Measurements from ENCODE around the gene ZNF800. TPM values are rescaled to one million over a fixed set of nuclear protein-coding genes. Genes with fewer than 3 reads are reported as not detected.

ZNF800 gene
- total and polyA plus RNA-seq, 2 of the 8 experiments (the other 6 are each of a cell fraction or from before 2014, with no cell fraction given): 1.0 to 6.5 TPM

DNA sequence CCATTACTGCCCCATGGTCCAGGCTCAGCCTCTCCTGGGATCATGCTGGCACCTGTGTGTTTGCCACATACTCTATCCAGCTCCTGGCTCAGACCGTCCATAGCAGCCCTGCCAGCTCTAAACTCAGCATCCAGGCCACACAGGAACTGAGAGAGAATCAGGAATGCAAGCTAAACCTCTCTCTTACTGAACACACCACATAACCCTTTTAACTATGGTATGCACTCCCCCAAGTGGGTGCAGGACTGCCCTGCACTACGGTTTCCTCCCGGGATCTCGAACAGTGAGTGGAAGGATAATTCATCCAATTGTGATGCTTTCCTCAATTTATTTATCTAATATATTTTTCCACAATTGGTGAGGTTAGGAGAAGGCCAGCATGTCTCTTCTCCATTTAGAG is 17.1 kb upstream of the ZNF800 start:
- no peak overlapping the region for H2AFZ ChIP-seq (ENCODE audit: low read length)
- no peak overlapping the region for H3K23ac ChIP-seq (ENCODE audit: insufficient read length)
- no peak overlapping the region for H2BK15ac ChIP-seq (ENCODE audit: low read length)
- no peak overlapping the region for H3K18ac ChIP-seq (ENCODE audit: extremely low read depth, low read length)
- DNase-seq (ENCODE audit: low read depth in 1 of 2, low spot score in 2 of 2) (no peak), FAIRE-seq (no peak)
- 82% methylated on average over 4 of the region's 4 CpGs; no CpG with 5 or more reads in 1 of the 2 experiments for WGBS, 2 experiments (ENCODE audit: extremely low coverage in 1 of 2, insufficient coverage in 1 of 2, insufficient read length in 1 of 2, insufficient replicate concordance in 2 of 2, low coverage in 1 of 2, low lambda C conversion rate in 2 of 2, missing lambda C conversion rate in 1 of 2)
- H3K4me1 ChIP-seq (replicated peaks in 1 of 4; ENCODE audit: control insufficient read depth in 3 of 4, insufficient read depth in 4 of 4, low read length in 3 of 4): no peaks in the 10 kb centered on the region
- POLR2A ChIA-PET (ENCODE audit: partially characterized antibody): no interaction called here
- no peaks in the 10 kb centered on the region for H3K79me2 ChIP-seq (ENCODE audit: control insufficient read depth in 1 of 2, insufficient read depth in 2 of 2, low read length in 2 of 2)
- no peak overlapping the region for H3K4me2 ChIP-seq (ENCODE audit: insufficient read depth in 1 of 2, low read depth in 2 of 2, low read length in 2 of 2)
- no peaks in the 10 kb centered on the region for H4K20me1 ChIP-seq (replicated peaks in 1 of 2; ENCODE audit: control insufficient read depth in 1 of 2, insufficient read depth in 2 of 2, low read length in 2 of 2)
- H2BK120ac ChIP-seq (replicated peaks; ENCODE audit: low read depth, low read length): no peak overlapping the region
- CTCF ChIA-PET (ENCODE audit: partially characterized antibody): interaction anchor here (0.6 to 1.4 kb wide), 5 partner anchors 10 to 69 kb away, joined by 3 read pairs; no protein-coding TSS in a partner anchor
- no peak overlapping the region for H4K5ac ChIP-seq (ENCODE audit: insufficient read length, low read depth, low read length)
- H2BK20ac ChIP-seq (ENCODE audit: low read length): no peak overlapping the region
- H3K27ac ChIP-seq (ENCODE audit: low read depth, low read length): no peak overlapping the region
- no peak overlapping the region for H3K4ac ChIP-seq (replicated peaks; ENCODE audit: insufficient read length, low read depth, low read length)
- H3K36me3 ChIP-seq (ENCODE audit: control insufficient read depth in 2 of 4, insufficient read depth in 4 of 4, low read length in 3 of 4): no peaks in the 10 kb centered on the region
- no peaks in the 10 kb centered on the region for H3K23me2 ChIP-seq (ENCODE audit: low read depth, low read length)
- H3K4me3 ChIP-seq (ENCODE audit: extremely low read depth in 1 of 4, insufficient read depth in 2 of 4, low read depth in 3 of 4, low read length in 4 of 4): no peak overlapping the region
- H4K8ac ChIP-seq (ENCODE audit: extremely low read depth, insufficient read depth, low read length): no peak overlapping the region
- no peaks in the 10 kb centered on the region for H3K79me1 ChIP-seq (ENCODE audit: low read depth, low read length)
- H3K9ac ChIP-seq (replicated peaks in 1 of 4; ENCODE audit: extremely low read depth in 1 of 4, low read depth in 3 of 4, low read length in 3 of 4): no peak overlapping the region
- no peak overlapping the region for H2AK5ac ChIP-seq (ENCODE audit: low read depth, low read length)
- H2BK5ac ChIP-seq (ENCODE audit: low read depth, low read length): no peak overlapping the region
- TF ChIP-seq SIX5 (IDR thresholded peaks at IDR 0.05; ENCODE audit: low read depth, low read length): no peak
- no peak for TF ChIP-seq POLR2A (IDR thresholded peaks at IDR 0.05; ENCODE audit: control extremely low read depth in 1 of 2, low read depth in 2 of 2, low read length in 2 of 2)
- TF ChIP-seq, protein P1, sequence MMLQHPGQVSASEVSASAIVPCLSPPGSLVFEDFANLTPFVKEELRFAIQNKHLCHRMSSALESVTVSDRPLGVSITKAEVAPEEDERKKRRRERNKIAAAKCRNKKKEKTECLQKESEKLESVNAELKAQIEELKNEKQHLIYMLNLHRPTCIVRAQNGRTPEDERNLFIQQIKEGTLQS (IDR thresholded peaks at IDR 0.05; ENCODE audit: insufficient read depth, low read depth, low read length): no peak
- TF ChIP-seq, protein P2, sequence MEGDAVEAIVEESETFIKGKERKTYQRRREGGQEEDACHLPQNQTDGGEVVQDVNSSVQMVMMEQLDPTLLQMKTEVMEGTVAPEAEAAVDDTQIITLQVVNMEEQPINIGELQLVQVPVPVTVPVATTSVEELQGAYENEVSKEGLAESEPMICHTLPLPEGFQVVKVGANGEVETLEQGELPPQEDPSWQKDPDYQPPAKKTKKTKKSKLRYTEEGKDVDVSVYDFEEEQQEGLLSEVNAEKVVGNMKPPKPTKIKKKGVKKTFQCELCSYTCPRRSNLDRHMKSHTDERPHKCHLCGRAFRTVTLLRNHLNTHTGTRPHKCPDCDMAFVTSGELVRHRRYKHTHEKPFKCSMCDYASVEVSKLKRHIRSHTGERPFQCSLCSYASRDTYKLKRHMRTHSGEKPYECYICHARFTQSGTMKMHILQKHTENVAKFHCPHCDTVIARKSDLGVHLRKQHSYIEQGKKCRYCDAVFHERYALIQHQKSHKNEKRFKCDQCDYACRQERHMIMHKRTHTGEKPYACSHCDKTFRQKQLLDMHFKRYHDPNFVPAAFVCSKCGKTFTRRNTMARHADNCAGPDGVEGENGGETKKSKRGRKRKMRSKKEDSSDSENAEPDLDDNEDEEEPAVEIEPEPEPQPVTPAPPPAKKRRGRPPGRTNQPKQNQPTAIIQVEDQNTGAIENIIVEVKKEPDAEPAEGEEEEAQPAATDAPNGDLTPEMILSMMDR (IDR thresholded peaks at IDR 0.05; ENCODE audit: control extremely low read depth in 1 of 3, insufficient read depth in 1 of 3, low read depth in 1 of 3, low read length in 3 of 3): peak in 2 of 3 experiments; percentile 35 to 47; a peak in 3 of 4 replicates
- peak; percentile 32 to 53; a peak in 3 of 4 replicates for TF ChIP-seq RAD21 (IDR thresholded peaks at IDR 0.05 in 1 of 2, conservative IDR thresholded peaks at IDR 0.05 in 1 of 2; ENCODE audit: low read depth in 2 of 2, low read length in 2 of 2)
- H3K9me3 ChIP-seq (ENCODE audit: insufficient read depth in 2 of 2, low read depth in 1 of 2, low read length in 1 of 2): no peaks in the 10 kb centered on the region
- H4K91ac ChIP-seq (replicated peaks; ENCODE audit: insufficient read length, low read length): no peak overlapping the region
- H3K14ac ChIP-seq (ENCODE audit: insufficient read length): no peak overlapping the region
- no peaks in the 10 kb centered on the region for H3K27me3 ChIP-seq (replicated peaks in 1 of 4; ENCODE audit: control insufficient read depth in 3 of 4, extremely low read depth in 1 of 4, insufficient read depth in 3 of 4, low read length in 3 of 4)
- H2BK12ac ChIP-seq (ENCODE audit: low read depth, low read length): no peak overlapping the region
- no peak overlapping the region for H3K56ac ChIP-seq (replicated peaks; ENCODE audit: insufficient read length, low read depth, low read length)
